K562 (cell line): ENCODE measurements around the gene MAP3K14. TPM values are rescaled to one million over a fixed set of nuclear protein-coding genes. Genes with fewer than 3 reads are reported as not detected.

ENCODE experiments used
- ATAC-seq: fragments of 200-7000 bp; cut with Tn5 transposase; 3 replicates; pipeline ENCODE4 v1.9.1; 2020; ENCODE audit warnings: moderate library complexity
- BruUV-seq: library from RNA; stranded (reverse); fragments of 400-500 nt; replicated peaks from 2 replicates; lab custom pipeline; 2021; lab: Mats Ljungman, UMichigan
- CTCF ChIA-PET: fragments of 300-600 bp; formaldehyde crosslinking; extraction: SDS; loops from one replicate; lab custom pipeline; 2021; ENCODE audit warnings: low intra/inter-chr PET ratio; lab: Yijun Ruan, JAX
- POLR2A ChIA-PET: fragments of 300-600, 350-650 bp; sonication (Branson Sonifier 250); formaldehyde crosslinking; extraction: SDS; loops from one replicate; lab custom pipeline; 2021; ENCODE audit warnings: antibody characterized with exemption, inconsistent platforms; lab: Yijun Ruan, JAX
- DNase-seq, 4 experiments: peaks; one replicate each; pipeline versions ENCODE4 v3.0.0 to v3.0.0-alpha.2; 2011 to 2018; ENCODE audit warnings: low spot score in 3 of 4, mixed read lengths in 3 of 4; ENCODE audit errors: extremely low read depth in 1 of 4
- FAIRE-seq: peaks from 2 replicates; lab custom pipeline; 2011; peaks lifted over from hg19 to GRCh38; lab: Jason Lieb, UNC
- H2AFZ ChIP-seq: 2 replicates; pipeline ENCODE4 v1.6.0; 2011; ENCODE audit warnings: low read depth, low read length, control low read depth, inconsistent platforms
- H3K27ac ChIP-seq: fragments of 200-600 bp; 3 replicates; pipeline ENCODE4 v1.8.0; 2011; ENCODE audit warnings: low read depth, mild to moderate bottlenecking, control low read depth, inconsistent platforms, low read length, moderate library complexity, mixed read lengths; ENCODE audit errors: extremely low read depth
- H3K27me3 ChIP-seq, 2 experiments: fragments of 300-600 bp in 1 of 2; 2 replicates in 1 of 2; 3 replicates in 1 of 2; pipeline versions ENCODE4 v1.6.0 to v1.8.0; 2011; ENCODE audit warnings: inconsistent platforms in 2 of 2, low read length in 2 of 2, mild to moderate bottlenecking in 1 of 2, mixed read lengths in 1 of 2, moderate library complexity in 1 of 2; ENCODE audit not compliant: control insufficient read depth in 2 of 2, insufficient read depth in 2 of 2
- H3K36me3 ChIP-seq: fragments of 300-600 bp; 3 replicates; pipeline ENCODE4 v1.8.0; 2011; ENCODE audit warnings: mild to moderate bottlenecking, low read length, inconsistent platforms; ENCODE audit not compliant: control insufficient read depth, insufficient read depth
- H3K4me1 ChIP-seq, 2 experiments: fragments of 200-600 bp in 1 of 2; replicated peaks in 1 of 2; 2 replicates in 1 of 2; 3 replicates in 1 of 2; pipeline versions ENCODE4 v1.5.1 to v1.8.0; 2011; ENCODE audit warnings: inconsistent platforms in 2 of 2, low read length in 2 of 2, mild to moderate bottlenecking in 1 of 2, mixed read lengths in 1 of 2, moderate library complexity in 1 of 2; ENCODE audit not compliant: control insufficient read depth in 2 of 2, insufficient read depth in 2 of 2
- H3K4me2 ChIP-seq: 2 replicates; pipeline ENCODE4 v1.6.1; 2011; ENCODE audit warnings: low read length, control low read depth, inconsistent platforms, mixed read lengths; ENCODE audit not compliant: insufficient read depth
- H3K4me3 ChIP-seq: fragments of 200-600 bp; sonication (generic), shearing (Covaris generic); 2 replicates; pipeline ENCODE4 v1.5.1; 2016; ENCODE audit warnings: control low read depth, inconsistent platforms
- H3K79me2 ChIP-seq: fragments of 200-600 bp; 3 replicates; pipeline ENCODE4 v1.8.0; 2011; ENCODE audit warnings: low read length, inconsistent platforms; ENCODE audit not compliant: control insufficient read depth, insufficient read depth
- H3K9ac ChIP-seq, 2 experiments: 2 replicates each; pipeline versions ENCODE4 v1.6.0 to v1.6.1; 2011; ENCODE audit warnings: low read depth in 2 of 2, low read length in 2 of 2, control low read depth in 1 of 2, inconsistent platforms in 1 of 2, mild to moderate bottlenecking in 1 of 2, mixed read lengths in 1 of 2; ENCODE audit not compliant: insufficient read depth in 1 of 2
- H3K9me1 ChIP-seq: one replicate; pipeline ENCODE4 v1.6.0; 2011; ENCODE audit warnings: inconsistent platforms, mild to moderate bottlenecking, low read length, moderate library complexity; ENCODE audit not compliant: control insufficient read depth, insufficient read depth
- H3K9me3 ChIP-seq: replicated peaks from 2 replicates; pipeline ENCODE4 v1.5.1; 2011; ENCODE audit warnings: low read depth, low read length, inconsistent platforms; ENCODE audit not compliant: control insufficient read depth, insufficient read depth
- H4K20me1 ChIP-seq: replicated peaks from 2 replicates; pipeline ENCODE4 v1.6.1; 2011; ENCODE audit warnings: low read length, inconsistent platforms, mixed read lengths; ENCODE audit not compliant: control insufficient read depth, insufficient read depth
- RBFOX2 ChIP-seq: fragments of 200-400 bp; formaldehyde crosslinking; IDR thresholded peaks from 2 replicates; pipeline ENCODE4 v1.6.1; 2017; ENCODE audit warnings: low read depth, mild to moderate bottlenecking, low read length, moderate library complexity
- WGBS: fragments of 100-300 bp; shearing (Covaris generic); methylation state at CpG from one replicate; pipeline ENCODE4 v1.1.6; 2016; ENCODE audit warnings: low coverage, mixed read lengths; ENCODE audit not compliant: insufficient coverage; ENCODE audit errors: missing lambda C conversion rate; 5-methylcytosine and 5-hydroxymethylcytosine counted together
- in situ Hi-C: fragments of 300-500 bp; cut with MboI; formaldehyde crosslinking; loops from 4 replicates; pipeline ENCODE4 v1.15.0; 2018; ENCODE audit warnings: inconsistent platforms, mixed read lengths
- intact Hi-C: fragments of 100-400 bp; cut with micrococcal nuclease; formaldehyde crosslinking; loops from 2 replicates; pipeline ENCODE4 v1.14.2; 2022
- polyA plus RNA-seq, 8 experiments: library from polyadenylated mRNA; depleted of rRNA in 4 of 8; stranded (reverse) in 5 of 8; unstranded in 3 of 8; fragments of >200 nt; fragmentation: Nextera tagmentation in 2 of 8; fragmentation: Illumina TruSeq in 1 of 8; extraction: Ambion mirVana in 2 of 8; extraction: Trizol in 1 of 8; gene quantifications; 2 replicates each; pipeline versions ENCODE4 v1.2.1 to v1.2.3, GENCODE V29; 2011 to 2014; ENCODE audit warnings: inconsistent platforms in 1 of 8, missing spikeins in 1 of 8
- total RNA-seq, 7 experiments: library from RNA; depleted of rRNA in 6 of 7; stranded (reverse); fragments of >200 nt in 6 of 7; fragmentation: Illumina TruSeq in 2 of 7; extraction: Trizol in 2 of 7; gene quantifications; 2 replicates each; pipeline versions ENCODE4 v1.2.1 to v1.2.3, GENCODE V29; 2011 to 2021; ENCODE audit warnings: low replicate concordance in 1 of 7
- TF ChIP-seq, protein P1 (sequence below): sonication (generic); formaldehyde crosslinking; IDR thresholded peaks from 2 replicates; pipeline ENCODE4 v1.8.0; 2022; ENCODE audit warnings: mild to moderate bottlenecking, missing genetic modification reagents

Gene MAP3K14
- total and polyA plus RNA-seq, 9 of the 15 experiments (the other 6 are each of a cell fraction or from before 2014, with no cell fraction given): 0.45 to 8.7 (median 3.2) TPM

DNA sequence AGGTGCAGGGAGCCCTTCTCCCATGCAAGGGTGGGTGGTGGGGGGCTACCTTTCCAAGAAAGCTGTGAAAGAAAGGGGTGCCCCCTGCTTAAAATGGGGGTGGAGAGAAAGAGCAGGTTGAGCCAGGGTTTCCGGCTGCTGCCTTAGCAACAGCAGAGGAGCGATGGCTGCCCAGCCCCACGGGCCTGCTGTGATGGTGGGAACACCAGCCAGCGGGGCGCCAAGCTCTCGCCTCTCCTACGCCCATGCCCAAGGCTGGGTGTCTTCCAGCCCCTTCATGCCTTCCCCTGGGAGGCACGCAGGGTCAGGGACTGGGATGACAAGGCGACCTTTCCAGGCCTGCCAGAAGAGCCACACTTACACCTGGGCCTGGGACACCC lies 92.2 kb downstream of the MAP3K14 start:
- intact Hi-C loops: no loop called here
- H3K9ac ChIP-seq: peak overlapping the region; percentile 77 to 82; a peak in 3 of 4 replicates

More for the DNA sequence above, 92.2 kb downstream of the MAP3K14 start:
- 91% methylated on average over 5 of the region's 9 CpGs for WGBS
- TF ChIP-seq RBFOX2: peak; percentile 41; the same call in 1 of the 2 replicates
- TF ChIP-seq, protein P1, sequence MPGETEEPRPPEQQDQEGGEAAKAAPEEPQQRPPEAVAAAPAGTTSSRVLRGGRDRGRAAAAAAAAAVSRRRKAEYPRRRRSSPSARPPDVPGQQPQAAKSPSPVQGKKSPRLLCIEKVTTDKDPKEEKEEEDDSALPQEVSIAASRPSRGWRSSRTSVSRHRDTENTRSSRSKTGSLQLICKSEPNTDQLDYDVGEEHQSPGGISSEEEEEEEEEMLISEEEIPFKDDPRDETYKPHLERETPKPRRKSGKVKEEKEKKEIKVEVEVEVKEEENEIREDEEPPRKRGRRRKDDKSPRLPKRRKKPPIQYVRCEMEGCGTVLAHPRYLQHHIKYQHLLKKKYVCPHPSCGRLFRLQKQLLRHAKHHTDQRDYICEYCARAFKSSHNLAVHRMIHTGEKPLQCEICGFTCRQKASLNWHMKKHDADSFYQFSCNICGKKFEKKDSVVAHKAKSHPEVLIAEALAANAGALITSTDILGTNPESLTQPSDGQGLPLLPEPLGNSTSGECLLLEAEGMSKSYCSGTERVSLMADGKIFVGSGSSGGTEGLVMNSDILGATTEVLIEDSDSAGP (CRISPR knock-in tag): no peak
- TF ChIP-seq, all 486 proteins: peak for 1
- H3K4me2 ChIP-seq: peak overlapping the region; percentile 82; the same call in 1 of the 2 replicates
- FAIRE-seq (no peak), ATAC-seq (no peak), DNase-seq (no peak)
- peak overlapping the region; percentile 90; the same call in 1 of the 3 replicates for H3K27ac ChIP-seq
- no peaks in the 10 kb centered on the region for H4K20me1 ChIP-seq
- H3K9me3 ChIP-seq: no peaks in the 10 kb centered on the region
- ChIA-PET POLR2A (no interaction called here), CTCF (no interaction called here)
- BruUV-seq: no TSS peak
- peaks cover 70 to 86% of the 10 kb centered on the region in 2 experiments for H3K4me1 ChIP-seq
- H3K9me1 ChIP-seq: no peaks in the 10 kb centered on the region
- H3K4me3 ChIP-seq: no peak overlapping the region
- in situ Hi-C loops: no loop called here
- no peaks in the 10 kb centered on the region for H3K27me3 ChIP-seq
- H3K36me3 ChIP-seq: no peaks in the 10 kb centered on the region
- peaks cover 71% of the 10 kb centered on the region for H3K79me2 ChIP-seq
- H2AFZ ChIP-seq: no peak overlapping the region
